Smooth muscle cell of the pulmonary artery (primary cell): ENCODE results near the gene MYO7B. TPM values are rescaled to one million over a fixed set of nuclear protein-coding genes. Genes with fewer than 3 reads are reported as not detected.

Experiments used
- total RNA-seq: library from RNA; depleted of rRNA; stranded (reverse); fragments of >200 nt; gene quantifications from 2 replicates; pipeline ENCODE4 v1.2.3, GENCODE V29; 2014

MYO7B gene
- 0.10 and 0.13 TPM in 2 replicates for total RNA-seq

GRCh38 chr2:127535422-127535901, at the start of gene MYO7B:
Gene MYO7B, plus strand, starts transcription at chr2:127535683. Its CDS starts 24,040 bp downstream, at chr2:127559723.

GRCh38 chr2:127526132-127527000, 9.1 kb upstream of the MYO7B start, which contains the start of gene IWS1:
Gene IWS1, minus strand, starts transcription at chr2:127526489. Its CDS starts 281 bp downstream, at chr2:127526208.

GRCh38 chr2:127645395-127646291, 110.2 kb downstream of the MYO7B start, which contains the start of gene GPR17:
Gene GPR17, plus strand, starts transcription at chr2:127646153. Its CDS starts 4,583 bp downstream, at chr2:127650736.

GRCh38 chr2:127675331-127676261, 140.1 kb downstream of the MYO7B start, which contains the start of gene LIMS2:
Gene LIMS2, minus strand, starts transcription at chr2:127675530. Its CDS starts 506 bp downstream, at chr2:127675024.

Other genes starting within 250 kb of the MYO7B start
- 36.4 and 40.7 TPM in 2 replicates for gene ERCC3, start 241.5 kb upstream of the MYO7B start, total RNA-seq
- gene MAP3K2, start 147.7 kb upstream of the MYO7B start, total RNA-seq = 54.9 and 68.5 TPM in 2 replicates
- gene PROC, start 117.3 kb upstream of the MYO7B start, total RNA-seq = 0.26 TPM in 1 of 2 replicates, not detected in the other
- 27.2 and 28.5 TPM in 2 replicates for gene IWS1, start 9.2 kb upstream of the MYO7B start, total RNA-seq
- not detected in 2 replicates for gene GPR17, start 110.5 kb downstream of the MYO7B start, total RNA-seq
- 8.3 and 8.8 TPM in 2 replicates for gene LIMS2, start 139.8 kb downstream of the MYO7B start, total RNA-seq
- 4.2 and 4.7 TPM in 2 replicates for gene SFT2D3, start 165.8 kb downstream of the MYO7B start, total RNA-seq